GM19035 (cell line): ENCODE measurements around the gene DOCK9.

Source experiments
- ATAC-seq: cut with Tn5 transposase; IDR thresholded peaks from one replicate; pipeline ENCODE4 v1.9.1; 2021; ENCODE audit not compliant: unreplicated experiment

DOCK9 gene

GRCh38 chr13:98801626-98802418 is 176.0 kb downstream of the DOCK9 start:
- ATAC-seq: no peak

- no peak for ATAC-seq
Measured at GRCh38 chr13:98800078-98800477, 177.8 kb downstream of the DOCK9 start.

GRCh38 chr13:98798849-98799645 is 178.8 kb downstream of the DOCK9 start:
- no peak for ATAC-seq

- no peak for ATAC-seq
Measured at GRCh38 chr13:98797456-98797855, 180.4 kb downstream of the DOCK9 start.

DNA sequence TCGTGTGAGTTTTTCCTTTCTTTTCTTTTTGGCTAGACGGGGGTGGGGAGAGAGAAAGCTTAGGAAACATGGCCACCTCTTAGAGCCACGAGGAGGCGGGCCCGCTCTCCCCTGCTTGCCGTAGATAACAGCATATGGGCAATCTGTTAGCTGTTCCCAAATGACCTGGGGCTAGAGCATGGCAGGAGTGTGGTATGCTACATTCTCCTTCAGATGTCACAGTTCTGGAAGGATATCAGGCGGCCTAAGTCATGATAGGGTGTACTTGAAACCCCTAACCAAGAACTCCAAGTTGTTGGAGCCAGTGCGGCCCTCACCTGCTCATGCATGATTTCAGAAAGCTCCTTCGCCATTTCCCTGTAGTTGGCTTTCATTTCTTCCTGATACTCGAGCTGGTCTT is 181.1 kb downstream of the DOCK9 start:
- no peak for ATAC-seq

- no peak for ATAC-seq
Measured at GRCh38 chr13:98796191-98796590, 181.7 kb downstream of the DOCK9 start.

DNA sequence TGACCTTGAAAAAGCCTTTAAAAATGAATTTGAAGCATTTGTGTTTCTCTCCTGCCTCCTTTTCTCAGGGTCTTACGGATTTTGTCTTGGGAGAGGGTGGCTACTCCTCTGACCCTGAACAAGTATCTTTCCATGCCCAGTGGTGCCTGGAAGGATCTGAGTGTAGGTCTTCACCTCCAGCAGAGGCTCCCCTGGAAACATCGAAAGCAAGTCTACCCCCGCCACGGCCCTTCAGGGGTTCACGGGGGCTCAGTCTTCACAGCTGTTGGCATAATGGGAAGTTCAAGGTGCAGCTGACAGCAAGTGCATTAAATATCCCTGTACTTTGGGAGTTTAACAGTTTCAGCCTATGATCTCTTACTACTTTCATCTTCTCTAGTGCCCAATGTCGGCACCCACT is 182.6 kb downstream of the DOCK9 start:
- no peak for ATAC-seq

GRCh38 chr13:98794498-98794897 is 183.4 kb downstream of the DOCK9 start:
- ATAC-seq: no peak

- no peak for ATAC-seq
Measured at GRCh38 chr13:98792785-98793495, 184.9 kb downstream of the DOCK9 start.

- ATAC-seq: no peak
Measured at GRCh38 chr13:98792321-98792720, 185.5 kb downstream of the DOCK9 start.

DNA sequence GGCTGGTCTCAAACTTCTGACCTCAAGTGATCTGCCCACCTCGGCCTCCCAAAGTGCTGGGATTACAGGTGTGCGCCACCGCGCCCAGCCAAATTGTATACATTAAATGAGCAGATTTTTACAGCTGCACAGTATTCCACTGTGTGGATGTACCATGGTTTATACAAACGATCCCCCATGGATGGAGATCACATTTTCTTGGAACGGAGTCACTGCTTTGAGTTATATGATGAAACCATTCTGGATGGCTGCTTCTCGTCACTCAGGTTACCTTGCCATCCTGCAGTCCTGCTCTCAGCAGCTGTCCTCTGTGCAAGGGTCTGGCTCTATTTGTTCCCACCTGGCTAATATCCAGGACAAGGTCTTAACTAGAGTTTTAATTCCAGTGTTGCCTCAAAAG is 186.3 kb downstream of the DOCK9 start:
- ATAC-seq: no peak

GRCh38 chr13:98787996-98788395 is 189.9 kb downstream of the DOCK9 start:
- no peak for ATAC-seq

DNA sequence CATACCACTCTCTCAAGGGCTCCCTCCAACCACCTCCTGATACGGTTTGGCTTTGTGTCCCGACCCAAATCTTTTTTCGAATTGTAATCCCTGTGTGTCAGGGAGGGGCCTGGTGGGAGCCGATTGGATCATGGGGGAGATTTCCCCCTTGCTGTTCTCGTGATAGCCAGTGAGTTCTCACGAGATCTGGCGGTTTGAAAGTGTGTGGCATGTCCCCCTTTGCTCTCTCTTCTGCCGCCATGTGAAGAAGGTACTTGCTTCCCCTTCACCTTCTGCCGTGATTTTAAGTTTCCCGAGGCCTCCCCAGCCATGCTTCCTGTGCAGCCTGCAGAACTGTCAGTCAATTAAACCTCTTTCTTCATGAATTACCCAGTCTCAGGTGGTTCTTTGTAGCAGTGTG is 190.7 kb downstream of the DOCK9 start:
- no peak for ATAC-seq

GRCh38 chr13:98786023-98786422 is 191.8 kb downstream of the DOCK9 start:
- ATAC-seq: no peak

GRCh38 chr13:98785405-98785804 is 192.5 kb downstream of the DOCK9 start:
- ATAC-seq: no peak

DNA sequence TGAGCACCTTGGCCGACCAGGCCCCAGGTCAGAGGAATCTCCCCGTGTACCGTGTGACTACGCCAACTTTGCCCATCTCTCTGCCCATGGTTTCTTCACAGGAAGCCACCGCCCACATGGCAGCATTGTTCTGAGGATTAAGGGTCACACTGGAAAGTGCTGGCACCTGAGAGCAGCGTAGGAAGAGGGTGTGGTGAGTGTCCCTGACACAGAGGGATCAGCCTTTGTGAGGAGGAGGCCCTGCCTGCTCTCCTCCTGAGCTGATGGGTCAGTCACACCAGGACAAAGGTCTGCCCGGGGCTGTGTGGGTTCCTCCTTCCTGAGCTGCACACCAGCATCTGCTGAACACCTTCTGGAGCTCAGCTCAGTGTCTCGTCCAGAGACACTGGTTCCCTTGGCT is 193.2 kb downstream of the DOCK9 start:
- no peak for ATAC-seq

DNA sequence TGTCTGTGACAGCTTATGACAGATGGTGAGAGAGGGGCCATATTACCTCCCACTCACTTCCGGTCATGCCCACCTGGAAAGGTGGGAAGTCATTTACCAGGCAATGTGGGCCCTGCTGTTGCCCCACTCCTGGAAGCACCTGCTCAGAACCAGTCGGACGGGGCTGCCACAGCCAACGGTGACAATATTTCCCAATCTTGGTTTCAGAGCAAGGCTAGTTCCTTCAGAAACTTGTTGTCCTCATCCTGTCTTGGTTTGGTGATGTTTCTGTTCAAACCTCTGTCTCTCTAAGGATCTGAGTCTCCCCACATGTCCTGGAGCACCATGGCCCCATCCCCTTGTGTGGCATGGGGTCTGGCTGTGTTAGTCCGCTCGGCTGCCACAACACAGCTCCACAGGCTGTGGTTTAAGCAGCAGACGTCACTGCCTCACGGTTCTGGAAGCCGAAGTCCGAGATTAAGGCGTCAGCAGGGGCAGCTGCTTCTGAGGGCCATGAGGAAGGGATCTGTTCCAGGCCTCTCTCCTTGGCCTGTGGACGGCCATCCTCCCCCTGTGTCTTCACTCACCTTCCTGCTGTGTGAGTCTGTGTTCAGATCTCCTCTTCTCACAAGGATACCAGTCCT is 193.9 kb downstream of the DOCK9 start:
- no peak for ATAC-seq

- no peak for ATAC-seq
Measured at GRCh38 chr13:98782654-98783053, 195.2 kb downstream of the DOCK9 start.

GRCh38 chr13:98781905-98782304 is 196.0 kb downstream of the DOCK9 start:
- ATAC-seq: no peak

GRCh38 chr13:98781470-98781869 is 196.4 kb downstream of the DOCK9 start:
- ATAC-seq: no peak

GRCh38 chr13:98781045-98781444 is 196.8 kb downstream of the DOCK9 start:
- no peak for ATAC-seq
